Colonic mucosa (tissue), 4 donors: ENCODE measurements around the gene AMBRA1. TPM values are rescaled to one million over a fixed set of nuclear protein-coding genes. Genes with fewer than 3 reads are reported as not detected.

Experiments
- DNase-seq: peaks from one replicate; pipeline ENCODE4 v3.0.0-alpha.2; 2020
- H3K27ac ChIP-seq: fragments of 200-600 bp; one replicate; pipeline ENCODE4 v1.8.0; 2021
- H3K27me3 ChIP-seq: fragments of 200-600 bp; one replicate; pipeline ENCODE4 v1.8.0; 2021
- H3K36me3 ChIP-seq: fragments of 200-600 bp; one replicate; pipeline ENCODE4 v1.8.0; 2021
- H3K4me1 ChIP-seq: fragments of 200-600 bp; one replicate; pipeline ENCODE4 v1.8.0; 2021; ENCODE audit warnings: mild to moderate bottlenecking
- H3K4me3 ChIP-seq: fragments of 200-600 bp; one replicate; pipeline ENCODE4 v1.8.0; 2021
- H3K9ac ChIP-seq, 2 donors: one replicate each; pipeline ENCODE4 v1.7.0; 2013; ENCODE audit warnings: control low read depth in 2 of 2, low read depth in 2 of 2, low read length in 2 of 2
- H3K9me3 ChIP-seq: fragments of 200-600 bp; one replicate; pipeline ENCODE4 v1.8.0; 2021
- CTCF ChIP-seq: fragments of 200-600 bp; IDR thresholded peaks from one replicate; pipeline ENCODE4 v1.8.0; 2022; ENCODE audit warnings: antibody characterized with exemption, mild to moderate bottlenecking
- intact Hi-C: fragments of 100-400 bp; cut with DNase I; formaldehyde crosslinking; loops from one replicate; pipeline ENCODE4 v1.14.1; 2022
- total RNA-seq, 2 donors: library from RNA; stranded (reverse); fragmentation: NEBNext Ultra II Directional in 1 of 2; extraction: Animal tissue kit (Norgen Biotek cat#: 25700) in 1 of 2; gene quantifications; one replicate each; pipeline ENCODE4 v1.2.1, GENCODE V29; 2021
- donor health status: healthy.
- donor health status: DM: no; HTN: no; CAD: no.
- donor health status: DM: no; HTN: no; CAD: no.

The AMBRA1 gene
- total RNA-seq, 2 donors from 2014 or later, result 32.7 to 33.8 TPM

GRCh38 chr11:46611526-46612304, 17.9 kb upstream of the AMBRA1 start:
- no peak for DNase-seq
- Histone ChIP-seq H3K36me3 (no peaks in the 10 kb centered on the region), H3K27me3 (no peaks in the 10 kb centered on the region), H3K4me1 (no peaks in the 10 kb centered on the region), H3K9ac (no peak overlapping the region), H3K27ac (no peak overlapping the region), H3K9me3 (no peaks in the 10 kb centered on the region), H3K4me3 (no peak overlapping the region)
- TF ChIP-seq CTCF, result no peak
- intact Hi-C loops, result no loop called here

GRCh38 chr11:46609386-46609785, 15.6 kb upstream of the AMBRA1 start:
- Histone ChIP-seq H3K9ac (no peak overlapping the region), H3K36me3 (no peaks in the 10 kb centered on the region), H3K4me3 (no peak overlapping the region), H3K4me1 (no peaks in the 10 kb centered on the region), H3K27me3 (no peaks in the 10 kb centered on the region), H3K9me3 (no peaks in the 10 kb centered on the region), H3K27ac (no peak overlapping the region)
- intact Hi-C loops, result no loop called here
- DNase-seq, result no peak
- no peak for TF ChIP-seq CTCF

GRCh38 chr11:46607516-46607915, 13.7 kb upstream of the AMBRA1 start:
- no peak for DNase-seq
- no peaks in the 10 kb centered on the region for H3K36me3 ChIP-seq
- intact Hi-C loops, result no loop called here
- H3K9me3 ChIP-seq, result no peaks in the 10 kb centered on the region
- no peaks in the 10 kb centered on the region for H3K4me1 ChIP-seq
- H3K27me3 ChIP-seq, result no peaks in the 10 kb centered on the region
- H3K27ac ChIP-seq, result no peak overlapping the region
- no peak for TF ChIP-seq CTCF
- no peak overlapping the region for H3K4me3 ChIP-seq
- H3K9ac ChIP-seq, result no peak overlapping the region

- TF ChIP-seq CTCF, result no peak
- Histone ChIP-seq H3K36me3 (no peaks in the 10 kb centered on the region), H3K4me1 (no peaks in the 10 kb centered on the region), H3K27ac (no peak overlapping the region), H3K27me3 (no peaks in the 10 kb centered on the region), H3K9ac (no peak overlapping the region), H3K4me3 (no peak overlapping the region), H3K9me3 (no peaks in the 10 kb centered on the region)
- no peak for DNase-seq
- intact Hi-C loops, result no loop called here
Observed at GRCh38 chr11:46604796-46605195, 11.0 kb upstream of the AMBRA1 start.

- DNase-seq, result no peak
Observed at GRCh38 chr11:46603704-46604308, 10.0 kb upstream of the AMBRA1 start.

More at GRCh38 chr11:46603704-46604308, 10.0 kb upstream of the AMBRA1 start:
- H3K36me3 ChIP-seq, result no peaks in the 10 kb centered on the region
- no peak overlapping the region for H3K9ac ChIP-seq
- H3K9me3 ChIP-seq, result no peaks in the 10 kb centered on the region
- no peak for TF ChIP-seq CTCF
- intact Hi-C loops, result no loop called here
- no peaks in the 10 kb centered on the region for H3K4me1 ChIP-seq
- H3K27me3 ChIP-seq, result no peaks in the 10 kb centered on the region
- H3K4me3 ChIP-seq, result no peak overlapping the region
- H3K27ac ChIP-seq, result no peak overlapping the region
